HepG2 (cell line): ENCODE measurements around the gene ADCK2. TPM values are rescaled to one million over a fixed set of nuclear protein-coding genes. Genes with fewer than 3 reads are reported as not detected.
A peak's percentile ranks its signal among the peaks of the same experiment; 100 is the strongest.

ENCODE experiments used
- ATF7 ChIP-seq, 2 experiments: fragments of 450-650 bp in 1 of 2; sonication (generic) in 1 of 2; formaldehyde crosslinking in 1 of 2; IDR thresholded peaks; 2 replicates each; pipeline versions ENCODE4 v1.4.0 to v1.6.1; 2016 to 2020; ENCODE audit warnings: antibody characterized with exemption in 1 of 2, mild to moderate bottlenecking in 1 of 2, missing genetic modification reagents in 1 of 2
- FOXA1 ChIP-seq, 2 experiments: fragments of 450-650 bp in 1 of 2; sonication (generic) in 1 of 2; formaldehyde crosslinking in 1 of 2; IDR thresholded peaks; 2 replicates each; pipeline versions ENCODE4 v1.4.0 to v1.6.1; 2016 to 2020; ENCODE audit warnings: missing genetic modification reagents in 1 of 2
- GMEB1 ChIP-seq: sonication (generic); formaldehyde crosslinking; IDR thresholded peaks from 2 replicates; pipeline ENCODE4 v1.5.1; 2020; ENCODE audit warnings: missing genetic modification reagents, mild to moderate bottlenecking, borderline replicate concordance
- MAFG ChIP-seq: sonication (generic); formaldehyde crosslinking; IDR thresholded peaks from 2 replicates; pipeline ENCODE4 v1.5.1; 2020; ENCODE audit warnings: mild to moderate bottlenecking, missing genetic modification reagents
- PHF5A ChIP-seq: IDR thresholded peaks from one replicate; pipeline ENCODE4 v1.6.1; 2018; ENCODE audit warnings: low read depth, missing genetic modification reagents; ENCODE audit not compliant: unreplicated experiment
- STAG1 ChIP-seq: sonication (generic); formaldehyde crosslinking; IDR thresholded peaks from 2 replicates; pipeline ENCODE4 v1.4.0; 2020; ENCODE audit warnings: missing genetic modification reagents
- THRA ChIP-seq: sonication (generic); formaldehyde crosslinking; IDR thresholded peaks from 2 replicates; pipeline ENCODE4 v1.4.0; 2020; ENCODE audit warnings: missing genetic modification reagents, borderline replicate concordance
- TSC22D2 ChIP-seq: sonication (generic); formaldehyde crosslinking; IDR thresholded peaks from 2 replicates; pipeline ENCODE4 v1.5.1; 2020; ENCODE audit warnings: missing genetic modification reagents, mild to moderate bottlenecking, borderline replicate concordance
- ZNF496 ChIP-seq: sonication (generic); formaldehyde crosslinking; IDR thresholded peaks from 2 replicates; pipeline ENCODE4 v1.8.1; 2023; ENCODE audit warnings: mild to moderate bottlenecking, moderate library complexity, missing genetic modification reagents; ENCODE audit not compliant: insufficient replicate concordance
- polyA plus RNA-seq, 8 experiments: library from polyadenylated mRNA; depleted of rRNA in 3 of 8; stranded (reverse) in 7 of 8; unstranded in 1 of 8; fragments of >200 nt; fragmentation: Illumina TruSeq in 4 of 8; extraction: Trizol in 4 of 8; gene quantifications; 2 replicates each; pipeline versions ENCODE4 v1.2.1 to v1.2.3, GENCODE V29; 2011 to 2016; ENCODE audit warnings: low read depth in 4 of 8, missing spikeins in 1 of 8, mixed read lengths in 1 of 8; ENCODE audit not compliant: insufficient read depth in 1 of 8
- total RNA-seq, 5 experiments: library from RNA; depleted of rRNA; stranded (reverse); fragments of >200 nt; fragmentation: Illumina TruSeq; extraction: Trizol; gene quantifications; 2 replicates each; pipeline ENCODE4 v1.2.3, GENCODE V29; 2016; ENCODE audit warnings: low read depth in 1 of 5

The ADCK2 gene
- total and polyA plus RNA-seq, 2 of the 13 experiments (the other 11 are each of a cell fraction or from before 2014, with no cell fraction given) = 8.6 to 18.8 TPM

- no peak for TF ChIP-seq FOXA1 (IDR thresholded peaks at IDR 0.05)
- no peak for TF ChIP-seq FOXA1 (CRISPR knock-in tag; IDR thresholded peaks at IDR 0.05)
- TF ChIP-seq GMEB1 (CRISPR knock-in tag) = no peak
- TF ChIP-seq MAFG = peak; percentile 39; the same call in 1 of the 2 replicates
- 0 out of 2 replicates have a peak, but pooled peaks have one; percentile 15 for TF ChIP-seq ATF7 (IDR thresholded peaks at IDR 0.05)
- TF ChIP-seq ATF7 (CRISPR knock-in tag; IDR thresholded peaks at IDR 0.05) = no peak
- peak; percentile 70 for TF ChIP-seq STAG1 (CRISPR knock-in tag)
- no peak for TF ChIP-seq PHF5A (CRISPR knock-in tag)
- no peak for TF ChIP-seq ZNF496 (CRISPR knock-in tag)
- TF ChIP-seq THRA = peak; percentile 70; the same call in 1 of the 2 replicates
- TF ChIP-seq TSC22D2 (CRISPR knock-in tag) = no peak
These were observed 2.4 kb downstream of the ADCK2 start (continued) for GRCh38 chr7:140674899-140675701.
